Measurements from ENCODE around the gene FLT1.

Gene FLT1

GRCh38 chr13:28477709-28477973 lies 17.3 kb downstream of the FLT1 start:
- H3K36me3 ChIP-seq (ENCODE audit: control insufficient read depth, low read length), result no peaks in the 10 kb centered on the region
- no peak overlapping the region for H3K4me2 ChIP-seq (ENCODE audit: low read length)
- no peaks in the 10 kb centered on the region for H4K20me1 ChIP-seq (ENCODE audit: control insufficient read depth, insufficient read depth, low read depth, low read length)
- no peaks in the 10 kb centered on the region for H3K4me1 ChIP-seq (ENCODE audit: control insufficient read depth, low read length)
- H3K4me3 ChIP-seq (ENCODE audit: low read length), result no peak overlapping the region
- H3K27ac ChIP-seq (ENCODE audit: low read depth, low read length), result no peak overlapping the region
- H3K9me3 ChIP-seq (ENCODE audit: control insufficient read depth, insufficient read depth, low read length), result no peaks in the 10 kb centered on the region
- no peaks in the 10 kb centered on the region for H3F3A ChIP-seq (ENCODE audit: control insufficient read depth, insufficient read depth)
- H3K79me2 ChIP-seq (ENCODE audit: control insufficient read depth, low read length), result no peaks in the 10 kb centered on the region
- TF ChIP-seq, protein P1, sequence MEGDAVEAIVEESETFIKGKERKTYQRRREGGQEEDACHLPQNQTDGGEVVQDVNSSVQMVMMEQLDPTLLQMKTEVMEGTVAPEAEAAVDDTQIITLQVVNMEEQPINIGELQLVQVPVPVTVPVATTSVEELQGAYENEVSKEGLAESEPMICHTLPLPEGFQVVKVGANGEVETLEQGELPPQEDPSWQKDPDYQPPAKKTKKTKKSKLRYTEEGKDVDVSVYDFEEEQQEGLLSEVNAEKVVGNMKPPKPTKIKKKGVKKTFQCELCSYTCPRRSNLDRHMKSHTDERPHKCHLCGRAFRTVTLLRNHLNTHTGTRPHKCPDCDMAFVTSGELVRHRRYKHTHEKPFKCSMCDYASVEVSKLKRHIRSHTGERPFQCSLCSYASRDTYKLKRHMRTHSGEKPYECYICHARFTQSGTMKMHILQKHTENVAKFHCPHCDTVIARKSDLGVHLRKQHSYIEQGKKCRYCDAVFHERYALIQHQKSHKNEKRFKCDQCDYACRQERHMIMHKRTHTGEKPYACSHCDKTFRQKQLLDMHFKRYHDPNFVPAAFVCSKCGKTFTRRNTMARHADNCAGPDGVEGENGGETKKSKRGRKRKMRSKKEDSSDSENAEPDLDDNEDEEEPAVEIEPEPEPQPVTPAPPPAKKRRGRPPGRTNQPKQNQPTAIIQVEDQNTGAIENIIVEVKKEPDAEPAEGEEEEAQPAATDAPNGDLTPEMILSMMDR (IDR thresholded peaks at IDR 0.05; ENCODE audit: low read depth, low read length, poor library complexity, severe bottlenecking), result no peak
- no peak for TF ChIP-seq EZH2phosphoT487 (IDR thresholded peaks at IDR 0.05; ENCODE audit: borderline replicate concordance, low read length)
- no peaks in the 10 kb centered on the region for H3K9me2 ChIP-seq (replicated peaks; ENCODE audit: control insufficient read depth, low read length)
- H3K27me3 ChIP-seq (ENCODE audit: control insufficient read depth, low read length), result peaks cover 5% of the 10 kb centered on the region; the same call in 1 of the 2 replicates

- Histone ChIP-seq H3K4me3 (ENCODE audit: low read length) (no peak overlapping the region), H3K36me3 (ENCODE audit: control insufficient read depth, low read length) (no peaks in the 10 kb centered on the region), H3F3A (ENCODE audit: control insufficient read depth, insufficient read depth) (no peaks in the 10 kb centered on the region), H3K27me3 (ENCODE audit: control insufficient read depth, low read length) (peaks cover 5% of the 10 kb centered on the region; the same call in 1 of the 2 replicates), H3K27ac (ENCODE audit: low read depth, low read length) (no peak overlapping the region), H3K79me2 (ENCODE audit: control insufficient read depth, low read length) (no peaks in the 10 kb centered on the region), H3K9me2 (replicated peaks; ENCODE audit: control insufficient read depth, low read length) (no peaks in the 10 kb centered on the region), H3K9me3 (ENCODE audit: control insufficient read depth, insufficient read depth, low read length) (no peaks in the 10 kb centered on the region), H3K4me2 (ENCODE audit: low read length) (no peak overlapping the region), H4K20me1 (ENCODE audit: control insufficient read depth, insufficient read depth, low read depth, low read length) (no peaks in the 10 kb centered on the region), H3K4me1 (ENCODE audit: control insufficient read depth, low read length) (no peaks in the 10 kb centered on the region)
- TF ChIP-seq, protein P1 (IDR thresholded peaks at IDR 0.05; ENCODE audit: low read depth, low read length, poor library complexity, severe bottlenecking), result no peak
- TF ChIP-seq EZH2phosphoT487 (IDR thresholded peaks at IDR 0.05; ENCODE audit: borderline replicate concordance, low read length), result no peak
These were observed 17.8 kb downstream of the FLT1 start for GRCh38 chr13:28476919-28477708.

GRCh38 chr13:28475916-28476725 lies 18.8 kb downstream of the FLT1 start:
- Histone ChIP-seq H3K9me2 (replicated peaks; ENCODE audit: control insufficient read depth, low read length) (no peaks in the 10 kb centered on the region), H3K9me3 (ENCODE audit: control insufficient read depth, insufficient read depth, low read length) (no peaks in the 10 kb centered on the region), H3K27me3 (ENCODE audit: control insufficient read depth, low read length) (0 out of 2 replicates have a peak, but pooled peaks cover 2% of the 10 kb centered on the region), H3K4me3 (ENCODE audit: low read length) (no peak overlapping the region), H4K20me1 (ENCODE audit: control insufficient read depth, insufficient read depth, low read depth, low read length) (no peaks in the 10 kb centered on the region), H3K4me2 (ENCODE audit: low read length) (no peak overlapping the region), H3F3A (ENCODE audit: control insufficient read depth, insufficient read depth) (no peaks in the 10 kb centered on the region), H3K79me2 (ENCODE audit: control insufficient read depth, low read length) (no peaks in the 10 kb centered on the region), H3K36me3 (ENCODE audit: control insufficient read depth, low read length) (no peaks in the 10 kb centered on the region), H3K27ac (ENCODE audit: low read depth, low read length) (no peak overlapping the region), H3K4me1 (ENCODE audit: control insufficient read depth, low read length) (no peaks in the 10 kb centered on the region)
- no peak for TF ChIP-seq EZH2phosphoT487 (IDR thresholded peaks at IDR 0.05; ENCODE audit: borderline replicate concordance, low read length)
- TF ChIP-seq, protein P1 (IDR thresholded peaks at IDR 0.05; ENCODE audit: low read depth, low read length, poor library complexity, severe bottlenecking), result no peak

Data from DOHH2 (cell line).